CD14-positive monocyte (primary cell): ENCODE measurements around the gene KIAA1755. TPM values are rescaled to one million over a fixed set of nuclear protein-coding genes. Genes with fewer than 3 reads are reported as not detected.
"Not testable (repeated sequence)": the region's sequence is repeated elsewhere in the genome, so short reads cannot be mapped to it uniquely, and the experiment has no call there.

Experiments
- DNase-seq, 3 donors: peaks; one replicate each; pipeline ENCODE4 v3.0.0-alpha.2; 2011 to 2022
- H2AFZ ChIP-seq: 2 replicates; pipeline ENCODE4 v1.6.0; 2012; ENCODE audit warnings: mild to moderate bottlenecking, low read depth, low read length, inconsistent platforms; ENCODE audit not compliant: insufficient read depth, poor library complexity, severe bottlenecking
- H3K27ac ChIP-seq, 2 donors: 1 replicate in 1 of 2; 2 replicates in 1 of 2; pipeline ENCODE4 v1.5.1; 2012 to 2013; ENCODE audit warnings: low read length in 2 of 2, control low read depth in 1 of 2, inconsistent platforms in 1 of 2, low read depth in 1 of 2, mild to moderate bottlenecking in 1 of 2
- H3K27me3 ChIP-seq, 2 donors: one replicate each; pipeline versions ENCODE4 v1.6.0 to v1.6.1; 2011 to 2013; ENCODE audit warnings: low read length in 2 of 2; ENCODE audit not compliant: control insufficient read depth in 2 of 2, insufficient read depth in 2 of 2
- H3K36me3 ChIP-seq, 2 donors: replicated peaks in 1 of 2; 1 replicate in 1 of 2; 2 replicates in 1 of 2; pipeline versions ENCODE4 v1.5.1 to v1.6.1; 2012 to 2013; ENCODE audit warnings: low read length in 2 of 2, control low read depth in 1 of 2, inconsistent platforms in 1 of 2, mild to moderate bottlenecking in 1 of 2; ENCODE audit not compliant: insufficient read depth in 2 of 2, control insufficient read depth in 1 of 2
- H3K4me1 ChIP-seq, 2 donors: 1 replicate in 1 of 2; 2 replicates in 1 of 2; pipeline versions ENCODE4 v1.5.1 to v1.6.1; 2012 to 2013; ENCODE audit warnings: low read length in 2 of 2, control low read depth in 1 of 2, inconsistent platforms in 1 of 2, mild to moderate bottlenecking in 1 of 2, moderate library complexity in 1 of 2; ENCODE audit not compliant: insufficient read depth in 2 of 2, control insufficient read depth in 1 of 2
- H3K4me2 ChIP-seq: replicated peaks from 2 replicates; pipeline ENCODE3; 2012; ENCODE audit warnings: low read length, moderate library complexity, mild to moderate bottlenecking; ENCODE audit not compliant: poor library complexity, severe bottlenecking; ENCODE audit errors: extremely low read depth
- H3K4me3 ChIP-seq, 3 experiments: fragments of 200-600 bp in 1 of 3; sonication (generic) in 1 of 3; replicated peaks in 1 of 3; 1 replicate in 2 of 3; 2 replicates in 1 of 3; pipeline ENCODE4 v1.5.1; 2011 to 2013; ENCODE audit warnings: low read length in 3 of 3, mild to moderate bottlenecking in 3 of 3, control low read depth in 2 of 3, low read depth in 2 of 3, inconsistent platforms in 1 of 3, moderate library complexity in 1 of 3
- H3K79me2 ChIP-seq: 2 replicates; pipeline ENCODE4 v1.6.0; 2012; ENCODE audit warnings: mild to moderate bottlenecking, control low read depth, inconsistent platforms, low read length, moderate library complexity; ENCODE audit not compliant: insufficient read depth
- H3K9ac ChIP-seq: 2 replicates; pipeline ENCODE4 v1.6.0; 2017; ENCODE audit warnings: low read length, mild to moderate bottlenecking; ENCODE audit not compliant: insufficient read depth, poor library complexity, severe bottlenecking
- H3K9me3 ChIP-seq, 2 donors: replicated peaks in 1 of 2; 1 replicate in 1 of 2; 2 replicates in 1 of 2; pipeline versions ENCODE4 v1.5.1 to v1.6.1; 2012 to 2013; ENCODE audit warnings: low read length in 2 of 2, control low read depth in 1 of 2; ENCODE audit not compliant: control insufficient read depth in 1 of 2, insufficient read depth in 1 of 2
- H4K20me1 ChIP-seq: 2 replicates; pipeline ENCODE4 v1.6.0; 2012; ENCODE audit warnings: mild to moderate bottlenecking, low read length, control low read depth, moderate library complexity; ENCODE audit not compliant: insufficient read depth
- H3K27ac Mint-ChIP-seq, 7 donors: one replicate each; pipeline ENCODE4 v1.8.0; 2020; ENCODE audit warnings: mild to moderate bottlenecking in 7 of 7, mixed read lengths in 7 of 7, moderate library complexity in 6 of 7, inconsistent platforms in 2 of 7
- H3K27me3 Mint-ChIP-seq, 3 donors: one replicate each; pipeline ENCODE4 v1.8.0; 2021 to 2022; ENCODE audit warnings: low read depth in 3 of 3, mild to moderate bottlenecking in 3 of 3, mixed read lengths in 3 of 3, moderate library complexity in 3 of 3, inconsistent platforms in 1 of 3
- H3K36me3 Mint-ChIP-seq, 2 donors: one replicate each; pipeline ENCODE4 v1.8.0; 2020; ENCODE audit warnings: mixed read lengths in 2 of 2, inconsistent platforms in 1 of 2, mild to moderate bottlenecking in 1 of 2
- H3K4me1 Mint-ChIP-seq: one replicate; pipeline ENCODE4 v1.8.0; 2020; ENCODE audit warnings: mild to moderate bottlenecking, mixed read lengths
- H3K4me3 Mint-ChIP-seq, 2 donors: one replicate each; pipeline ENCODE4 v1.8.0; 2020; ENCODE audit warnings: mild to moderate bottlenecking in 2 of 2, mixed read lengths in 2 of 2, moderate library complexity in 1 of 2
- H3K9me3 Mint-ChIP-seq, 7 donors: one replicate each; pipeline ENCODE4 v1.8.0; 2020 to 2022; ENCODE audit warnings: mixed read lengths in 7 of 7, mild to moderate bottlenecking in 6 of 7, moderate library complexity in 6 of 7, inconsistent platforms in 2 of 7
- WGBS: methylation state at CpG from one replicate; pipeline ENCODE4 v1.1.5; 2013; ENCODE audit warnings: missing lambda C conversion rate; ENCODE audit not compliant: insufficient coverage; 5-methylcytosine and 5-hydroxymethylcytosine counted together
- intact Hi-C, 2 donors: fragments of 100-400 bp; cut with micrococcal nuclease; formaldehyde crosslinking; loops; one replicate each; pipeline versions ENCODE4 v1.15.0 to v1.15.1; 2023
- polyA plus RNA-seq, 3 donors: library from polyadenylated mRNA; depleted of rRNA in 1 of 3; unstranded in 2 of 3; stranded (reverse) in 1 of 3; fragments of 300-500 nt in 2 of 3; fragments of >200 nt in 1 of 3; fragmentation: Illumina TruSeq in 2 of 3; gene quantifications; 1 replicate in 2 of 3; 2 replicates in 1 of 3; pipeline ENCODE4 v1.2.3, GENCODE V29; 2012 to 2021
- TF ChIP-seq, protein P1 (sequence below): fragments of 200-600 bp; IDR thresholded peaks from one replicate; pipeline ENCODE4 v1.8.0; 2022; ENCODE audit warnings: antibody characterized with exemption, mild to moderate bottlenecking

KIAA1755 gene
- polyA plus RNA-seq, 3 donors: not detected

DNA sequence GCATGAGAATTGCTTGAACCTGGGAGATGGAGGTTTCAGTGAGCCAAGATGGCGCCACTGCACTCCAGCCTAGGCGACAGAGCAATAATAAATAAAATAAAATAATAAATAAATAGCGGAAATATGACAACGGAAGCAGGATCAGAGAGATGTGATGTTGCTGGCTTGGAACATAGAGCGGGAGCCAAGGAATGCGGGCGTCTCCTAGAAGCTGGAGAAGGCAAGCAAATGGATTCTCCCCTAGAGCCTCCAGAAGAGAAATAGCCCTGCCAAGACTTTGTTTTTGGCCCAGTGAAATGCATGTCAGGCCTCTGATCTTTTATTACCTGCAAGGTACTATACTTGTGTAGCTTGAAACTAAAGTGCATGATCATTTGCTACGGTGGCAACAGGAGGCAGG, 12.4 kb downstream of the KIAA1755 start:
- WGBS: 94% methylated on average over 4 of the region's 8 CpGs
- no peaks in the 10 kb centered on the region for H3K36me3 ChIP-seq
- no peaks in the 10 kb centered on the region for H4K20me1 ChIP-seq
- peaks cover 6 to 10% of the 10 kb centered on the region in 2 donors for H3K9me3 ChIP-seq
- Mint-ChIP-seq H3K27me3 (peaks cover 4 to 10% (median 6%) of the 10 kb centered on the region in 3 donors), H3K4me3 (no peak overlapping the region), H3K9me3 (peaks cover 5 to 14% (median 12%) of the 10 kb centered on the region in 7 donors), H3K27ac (no peak overlapping the region), H3K4me1 (peaks cover 43% of the 10 kb centered on the region), H3K36me3 (no peaks in the 10 kb centered on the region)
- H3K4me2 ChIP-seq: no peak overlapping the region
- no peaks in the 10 kb centered on the region for H3K27me3 ChIP-seq
- intact Hi-C loops: no loop called here
- H3K4me1 ChIP-seq: peaks cover 20 to 46% of the 10 kb centered on the region in 2 donors
- H3K4me3 ChIP-seq: no peak overlapping the region
- H3K27ac ChIP-seq: no peak overlapping the region
- no peak for DNase-seq
- no peak overlapping the region for H3K9ac ChIP-seq
- H2AFZ ChIP-seq: no peak overlapping the region
- TF ChIP-seq, protein P1, sequence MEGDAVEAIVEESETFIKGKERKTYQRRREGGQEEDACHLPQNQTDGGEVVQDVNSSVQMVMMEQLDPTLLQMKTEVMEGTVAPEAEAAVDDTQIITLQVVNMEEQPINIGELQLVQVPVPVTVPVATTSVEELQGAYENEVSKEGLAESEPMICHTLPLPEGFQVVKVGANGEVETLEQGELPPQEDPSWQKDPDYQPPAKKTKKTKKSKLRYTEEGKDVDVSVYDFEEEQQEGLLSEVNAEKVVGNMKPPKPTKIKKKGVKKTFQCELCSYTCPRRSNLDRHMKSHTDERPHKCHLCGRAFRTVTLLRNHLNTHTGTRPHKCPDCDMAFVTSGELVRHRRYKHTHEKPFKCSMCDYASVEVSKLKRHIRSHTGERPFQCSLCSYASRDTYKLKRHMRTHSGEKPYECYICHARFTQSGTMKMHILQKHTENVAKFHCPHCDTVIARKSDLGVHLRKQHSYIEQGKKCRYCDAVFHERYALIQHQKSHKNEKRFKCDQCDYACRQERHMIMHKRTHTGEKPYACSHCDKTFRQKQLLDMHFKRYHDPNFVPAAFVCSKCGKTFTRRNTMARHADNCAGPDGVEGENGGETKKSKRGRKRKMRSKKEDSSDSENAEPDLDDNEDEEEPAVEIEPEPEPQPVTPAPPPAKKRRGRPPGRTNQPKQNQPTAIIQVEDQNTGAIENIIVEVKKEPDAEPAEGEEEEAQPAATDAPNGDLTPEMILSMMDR: no peak
- H3K79me2 ChIP-seq: no peaks in the 10 kb centered on the region

DNA sequence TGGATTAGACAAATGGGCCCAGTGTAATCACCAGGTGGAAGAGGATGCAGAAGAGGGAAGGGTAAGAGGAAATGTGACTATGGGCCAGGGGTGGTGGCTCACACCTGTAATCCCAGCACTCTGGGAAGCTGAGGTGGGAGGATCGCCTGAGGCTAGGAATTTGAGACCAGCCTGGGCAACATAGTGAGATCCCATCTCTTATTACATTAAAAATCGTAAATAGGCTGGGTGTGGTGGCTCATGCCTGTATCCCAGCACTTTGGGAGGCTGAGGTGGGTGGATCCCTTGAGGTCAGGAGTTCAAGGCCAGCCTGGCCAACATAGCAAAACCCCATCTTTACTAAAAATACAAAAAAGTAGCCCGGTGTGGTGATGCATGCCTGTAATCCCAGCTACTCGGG, 12.8 kb downstream of the KIAA1755 start:
- peaks cover 43% of the 10 kb centered on the region for H3K4me1 Mint-ChIP-seq

More for the DNA sequence above, 12.8 kb downstream of the KIAA1755 start:
- DNase-seq, H3K27me3 ChIP-seq, H3K4me2 ChIP-seq, H3K27ac ChIP-seq, H3K9ac ChIP-seq, H3K4me3 Mint-ChIP-seq, H3K4me3 ChIP-seq, H3K36me3 ChIP-seq, H3K27ac Mint-ChIP-seq, H3K36me3 Mint-ChIP-seq, H4K20me1 ChIP-seq, H3K79me2 ChIP-seq, H3K27me3 Mint-ChIP-seq, H2AFZ ChIP-seq, intact Hi-C loops: not testable (repeated sequence)
- peaks cover 9 to 18% (median 16%) of the 10 kb centered on the region in 7 donors for H3K9me3 Mint-ChIP-seq
- no CpG with 5 or more reads among the region's 4 CpGs for WGBS
- peaks cover 9 to 14% of the 10 kb centered on the region in 2 donors for H3K9me3 ChIP-seq
- H3K4me1 ChIP-seq: peaks cover 20 to 44% of the 10 kb centered on the region in 2 donors
